Heart left ventricle (tissue), 16 donors: ENCODE measurements around the gene TBXA2R. TPM values are rescaled to one million over a fixed set of nuclear protein-coding genes. Genes with fewer than 3 reads are reported as not detected.

ENCODE experiments used
- ATAC-seq, 4 donors: fragments of 200-7000 bp; cut with Tn5 transposase; one replicate each; pipeline ENCODE4 v1.9.1; 2020 to 2022; ENCODE audit warnings: moderate library complexity in 4 of 4, mild to moderate bottlenecking in 3 of 4, moderate number of reproducible peaks in 1 of 4
- DNase-seq, 5 donors: peaks; one replicate each; pipeline ENCODE4 v3.0.0-alpha.2; 2020
- H3K27ac ChIP-seq, 12 donors: fragments of 200-600 bp; sonication (generic) in 4 of 12; one replicate each; pipeline versions ENCODE4 v1.5.0 to v1.8.0; 2016 to 2022; ENCODE audit warnings: mild to moderate bottlenecking in 2 of 12
- H3K27me3 ChIP-seq, 9 donors: fragments of 200-600 bp; sonication (generic) in 2 of 9; one replicate each; pipeline versions ENCODE4 v1.5.1 to v1.8.0; 2016 to 2022; ENCODE audit warnings: mild to moderate bottlenecking in 3 of 9
- H3K36me3 ChIP-seq, 9 donors: fragments of 200-600 bp; sonication (generic) in 2 of 9; one replicate each; pipeline versions ENCODE4 v1.5.0 to v1.8.0; 2018 to 2022; ENCODE audit warnings: mild to moderate bottlenecking in 2 of 9
- H3K4me1 ChIP-seq, 12 donors: fragments of 200-600 bp; sonication (generic) in 4 of 12; one replicate each; pipeline versions ENCODE4 v1.5.0 to v1.8.0; 2016 to 2022; ENCODE audit warnings: mild to moderate bottlenecking in 3 of 12
- H3K4me3 ChIP-seq, 12 donors: fragments of 200-600 bp; sonication (generic) in 4 of 12; one replicate each; pipeline versions ENCODE4 v1.5.0 to v1.8.0; 2017 to 2022; ENCODE audit warnings: mild to moderate bottlenecking in 9 of 12, moderate library complexity in 4 of 12
- H3K9me3 ChIP-seq, 12 donors: fragments of 200-600 bp; sonication (generic) in 4 of 12; one replicate each; pipeline versions ENCODE4 v1.5.0 to v1.8.0; 2016 to 2022; ENCODE audit warnings: mild to moderate bottlenecking in 1 of 12
- POLR2A ChIP-seq, 2 donors: fragments of 450-650 bp; IDR thresholded peaks; one replicate each; pipeline ENCODE4 v1.6.1; 2017; ENCODE audit warnings: antibody characterized with exemption in 2 of 2, mild to moderate bottlenecking in 2 of 2, moderate library complexity in 2 of 2
- WGBS, 4 donors: extraction: QIAGEN DNeasy Blood & Tissue Kit in 2 of 4; methylation state at CpG; one replicate each; pipeline versions ENCODE4 v1.1.5 to v1.1.7; 2013 to 2018; 5-methylcytosine and 5-hydroxymethylcytosine counted together
- intact Hi-C, 10 donors: fragments of 100-400 bp; cut with DNase I; formaldehyde crosslinking; loops; one replicate each; pipeline versions ENCODE4 v1.11.1 to v1.14.2; 2022
- polyA plus RNA-seq, 2 donors: library from polyadenylated mRNA; stranded (reverse); fragments of 200-250 nt; gene quantifications; one replicate each; pipeline ENCODE4 v1.2.3, GENCODE V29; 2013
- total RNA-seq, 9 donors: library from RNA; depleted of rRNA in 2 of 9; stranded (reverse); fragments of >200 nt in 2 of 9; fragmentation: NEBNext Ultra II Directional in 3 of 9; extraction: Animal tissue kit (Norgen Biotek cat#: 25700) in 3 of 9; gene quantifications; one replicate each; pipeline versions ENCODE4 v1.1.0 to v1.2.4, GENCODE V29; 2016 to 2023
- TF ChIP-seq, protein P1 (sequence below), 12 donors: fragments of 200-600 bp; sonication (generic) in 4 of 12; IDR thresholded peaks; one replicate each; pipeline versions ENCODE4 v1.5.0 to v1.8.0; 2018 to 2022; ENCODE audit warnings: antibody characterized with exemption in 12 of 12, mild to moderate bottlenecking in 5 of 12
- donor health status: ischemic (EF 13 %, LVEDD 7.1; RV severe dilation, severe dysfunction).
- donor health status: healthy with polysubstance abuse.
- donor health status: DM: no; HTN: yes; CAD: no.
- donor health status: DM: no; HTN: no; CAD: no.
- donor health status: ischemic (EF 25% LVEDD 6.9; RV normal size, moderate dysfunction).
- donor health status: ischemic (EF 25% LVEDD 5.7; RV mildly dilated, moderate dysfunction).
- donor health status: healthy.
- donor health status: DM: yes; HTN: yes; CAD: no.
- donor health status: ischemic (EF 35%, LVEDD 5.7; RV mildly dilated, moderate dysfunction).
- donor health status: nonischemic (EF 11% LVEDD 7.7; RV severe dilation, severe dysfunction).
- donor health status: DM: yes; HTN: yes; CAD: no.
- donor health status: PGD.
- donor health status: ischemic (EF 29% LVEDD 5.4; RV normal size, mild dysfunction).
- donor health status: nonischemic (EF 23%, LVEDD 6.1; RV moderate dilation, normal function).

Gene TBXA2R
- total and polyA plus RNA-seq, 11 donors: 1.9 to 5.1 (median 2.9) TPM

DNA sequence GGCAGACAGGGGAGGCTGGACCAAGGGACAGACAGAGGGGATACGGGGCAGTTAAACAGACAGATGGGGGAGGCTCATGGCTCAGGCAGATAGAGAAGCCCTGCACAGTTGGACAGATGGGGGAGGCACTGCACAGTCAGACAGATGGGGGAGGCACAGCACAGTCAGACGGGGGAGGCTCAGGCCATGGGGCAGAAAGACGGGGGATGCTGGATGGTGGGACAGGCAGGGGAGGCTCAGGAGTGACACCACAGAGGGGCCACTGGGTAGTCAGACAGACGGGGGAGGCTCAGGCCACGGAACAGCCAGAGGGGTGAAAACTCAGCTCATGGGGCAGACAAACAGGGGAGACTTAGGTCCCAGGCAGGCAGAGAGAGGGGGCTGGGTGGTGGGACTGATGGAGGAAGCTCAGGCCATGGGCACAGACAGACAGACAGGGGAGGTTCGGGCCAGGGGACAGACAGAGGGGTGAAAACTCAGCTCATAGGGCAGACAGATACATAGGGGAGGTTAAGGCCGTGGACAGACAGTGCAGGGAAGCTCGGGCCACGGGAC lies 50.2 kb downstream of the TBXA2R start:
- intact Hi-C loops: loop anchor here in 5 of 10 donors (2.0 to 10.0 kb wide), 4 partner anchors 16 to 158 kb away; partner anchors contain the start of gene HMG20B (in 2 of the 5)
- Histone ChIP-seq H3K9me3 (no peaks in the 10 kb centered on the region), H3K4me3 (peak overlapping the region; percentile 66 to 99 (median 91)), H3K27me3 (no peaks in the 10 kb centered on the region), H3K27ac (peak overlapping the region in 9 of 12 donors; percentile 53 to 86 (median 72)), H3K4me1 (peaks cover 0 to 54% (median 28%) of the 10 kb centered on the region in 12 donors), H3K36me3 (no peaks in the 10 kb centered on the region)
- 30 to 38% (median 35%) methylated on average over 9 of the region's 9 CpGs for WGBS, 4 donors
- TF ChIP-seq, protein P1, sequence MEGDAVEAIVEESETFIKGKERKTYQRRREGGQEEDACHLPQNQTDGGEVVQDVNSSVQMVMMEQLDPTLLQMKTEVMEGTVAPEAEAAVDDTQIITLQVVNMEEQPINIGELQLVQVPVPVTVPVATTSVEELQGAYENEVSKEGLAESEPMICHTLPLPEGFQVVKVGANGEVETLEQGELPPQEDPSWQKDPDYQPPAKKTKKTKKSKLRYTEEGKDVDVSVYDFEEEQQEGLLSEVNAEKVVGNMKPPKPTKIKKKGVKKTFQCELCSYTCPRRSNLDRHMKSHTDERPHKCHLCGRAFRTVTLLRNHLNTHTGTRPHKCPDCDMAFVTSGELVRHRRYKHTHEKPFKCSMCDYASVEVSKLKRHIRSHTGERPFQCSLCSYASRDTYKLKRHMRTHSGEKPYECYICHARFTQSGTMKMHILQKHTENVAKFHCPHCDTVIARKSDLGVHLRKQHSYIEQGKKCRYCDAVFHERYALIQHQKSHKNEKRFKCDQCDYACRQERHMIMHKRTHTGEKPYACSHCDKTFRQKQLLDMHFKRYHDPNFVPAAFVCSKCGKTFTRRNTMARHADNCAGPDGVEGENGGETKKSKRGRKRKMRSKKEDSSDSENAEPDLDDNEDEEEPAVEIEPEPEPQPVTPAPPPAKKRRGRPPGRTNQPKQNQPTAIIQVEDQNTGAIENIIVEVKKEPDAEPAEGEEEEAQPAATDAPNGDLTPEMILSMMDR (IDR thresholded peaks at IDR 0.05): no peak
- TF ChIP-seq POLR2A (IDR thresholded peaks at IDR 0.05): no peak
- no peak for ATAC-seq
- DNase-seq: no peak

DNA sequence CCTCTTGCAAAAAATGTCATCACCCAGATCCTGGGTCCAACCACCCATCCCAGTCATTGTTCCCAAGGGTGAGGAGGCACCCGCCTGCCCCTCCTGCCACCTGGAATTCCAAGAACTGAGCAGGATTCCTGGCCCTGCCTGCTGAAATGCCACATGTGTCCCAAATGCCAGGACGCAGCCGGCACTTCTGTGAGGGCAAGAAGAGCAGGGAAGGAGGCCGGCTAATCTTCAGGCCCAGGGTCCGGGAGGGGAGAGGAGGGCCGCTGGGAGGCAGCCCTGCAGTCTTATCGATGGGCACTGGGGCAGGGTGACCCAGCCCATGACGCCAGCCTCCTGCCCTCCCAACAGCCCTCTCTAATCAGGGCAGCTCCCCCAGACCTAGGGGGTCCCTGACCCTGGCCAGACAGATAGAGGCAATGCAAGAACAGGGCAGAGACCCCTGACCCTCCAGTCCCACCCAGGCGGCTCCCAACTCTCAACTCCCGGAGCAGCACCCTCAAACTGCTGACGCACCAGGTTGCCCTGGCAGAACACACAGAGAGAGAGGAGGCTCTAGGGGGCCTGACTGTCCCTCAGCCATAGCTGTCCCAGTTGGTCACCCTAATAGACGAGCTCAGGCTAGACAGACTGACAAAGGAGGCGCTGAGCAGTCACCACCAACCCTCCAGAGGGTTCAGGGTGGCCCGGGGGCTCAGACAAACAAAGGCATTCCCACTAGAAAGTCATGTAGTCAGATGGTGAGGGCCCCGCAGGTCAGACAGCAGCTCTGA lies 50.8 kb downstream of the TBXA2R start:
- Histone ChIP-seq H3K27me3 (no peaks in the 10 kb centered on the region), H3K9me3 (no peaks in the 10 kb centered on the region), H3K4me3 (peak overlapping the region in 10 of 12 donors; percentile 66 to 99 (median 88)), H3K27ac (peak overlapping the region in 2 of 12 donors; percentile 2 to 4), H3K36me3 (peaks cover 0 to 4% (median 0%) of the 10 kb centered on the region in 9 donors), H3K4me1 (peaks cover 0 to 54% (median 28%) of the 10 kb centered on the region in 12 donors)
- intact Hi-C loops: loop anchor here in 5 of 10 donors (2.0 to 10.0 kb wide), 5 partner anchors 17 to 159 kb away; partner anchors contain the start of genes HMG20B (in 2 of the 5) and FZR1 (in 1 of the 5)
- DNase-seq (no peak), ATAC-seq (no peak)
- WGBS, 4 donors: 75 to 83% (median 77%) methylated on average over 13 to 15 of the region's 15 CpGs
- TF ChIP-seq, protein P1 (IDR thresholded peaks at IDR 0.05): no peak
- no peak for TF ChIP-seq POLR2A (IDR thresholded peaks at IDR 0.05)

DNA sequence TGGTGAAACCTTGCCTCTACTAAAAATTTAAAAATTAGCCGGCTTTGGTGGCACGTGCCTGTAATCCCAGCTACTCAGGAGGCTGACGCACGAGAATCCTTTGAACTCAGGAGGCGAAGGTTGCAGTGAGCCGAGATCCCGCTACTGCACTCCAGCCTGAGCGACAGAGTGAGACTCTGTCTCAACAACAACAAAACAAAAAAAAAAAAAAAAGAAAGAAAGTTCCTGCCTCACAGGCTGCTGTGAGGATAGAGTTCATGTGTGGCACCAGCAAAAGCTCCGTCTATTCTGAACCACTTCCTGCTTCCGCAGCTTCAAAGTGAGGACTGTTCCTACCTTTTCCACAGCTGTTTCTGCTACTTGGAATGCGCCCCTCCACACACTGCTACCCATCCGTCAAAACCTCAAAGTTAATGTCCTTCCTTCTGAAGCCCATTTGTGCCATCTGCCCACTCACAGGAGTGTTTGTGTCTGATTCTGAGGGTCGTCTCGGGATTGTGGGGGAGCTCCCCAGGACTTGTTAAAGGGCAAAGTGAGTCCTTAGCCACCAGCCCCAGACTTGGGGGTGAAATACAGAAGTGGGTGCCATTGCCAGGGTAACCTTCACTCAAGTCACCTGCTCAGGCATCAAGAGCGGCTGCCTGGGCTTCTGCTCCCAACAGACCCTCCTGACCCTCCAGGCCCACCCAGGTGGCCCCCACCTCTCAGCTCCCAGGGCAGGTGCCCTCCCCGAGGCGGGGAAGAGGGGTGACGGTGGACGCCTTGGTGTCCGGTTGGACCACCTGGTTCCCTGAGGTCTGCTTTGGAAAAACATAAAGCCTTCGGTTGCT lies 52.2 kb downstream of the TBXA2R start:
- no peak for TF ChIP-seq POLR2A (IDR thresholded peaks at IDR 0.05)
- TF ChIP-seq, protein P1 (IDR thresholded peaks at IDR 0.05): no peak
- Histone ChIP-seq H3K27ac (peak overlapping the region in 7 of 12 donors; percentile 18 to 94 (median 63)), H3K27me3 (no peaks in the 10 kb centered on the region), H3K9me3 (no peaks in the 10 kb centered on the region), H3K4me1 (peaks cover 0 to 54% (median 28%) of the 10 kb centered on the region in 12 donors), H3K36me3 (peaks cover 0 to 14% (median 0%) of the 10 kb centered on the region in 9 donors), H3K4me3 (peak overlapping the region in 3 of 12 donors; percentile 17 to 94 (median 89))
- intact Hi-C loops: loop anchor here in 4 of 10 donors (2.0 to 10.0 kb wide), 4 partner anchors 48 to 160 kb away; partner anchors contain the start of gene FZR1 (in 1 of the 4)
- ATAC-seq (no peak), DNase-seq (no peak)
- WGBS, 4 donors: 70 to 79% (median 78%) methylated on average over 20 to 21 of the region's 21 CpGs
